SK-N-SH treated with all-trans-retinoic acid at 6 μM for 48 hours (cell line): ENCODE results near the gene ALG3.
A peak's percentile ranks its signal among the peaks of the same experiment; 100 is the strongest.

ENCODE experiments used
- ATAC-seq: fragments of 200-7000 bp; cut with Tn5 transposase; 3 replicates; pipeline ENCODE4 v1.9.1; 2020; ENCODE audit warnings: mild to moderate bottlenecking, moderate library complexity
- ARNTL ChIP-seq: fragments of 450-650 bp; formaldehyde crosslinking; IDR thresholded peaks from 2 replicates; pipeline ENCODE4 v1.5.0; 2020; ENCODE audit warnings: low read depth, mild to moderate bottlenecking, moderate library complexity, borderline replicate concordance
- BACH2 ChIP-seq: fragments of 250-450 bp; sonication (Bioruptor Pico); IDR thresholded peaks from 2 replicates; pipeline ENCODE4 v1.9.0; 2021; ENCODE audit warnings: mild to moderate bottlenecking, borderline replicate concordance
- CSDC2 ChIP-seq: fragments of 250-450 bp; sonication (Bioruptor Pico); IDR thresholded peaks from 2 replicates; pipeline ENCODE4 v1.5.0; 2020; ENCODE audit warnings: mild to moderate bottlenecking, moderate library complexity
- CSRNP3 ChIP-seq: fragments of 250-450 bp; sonication (Bioruptor Pico); IDR thresholded peaks from 2 replicates; pipeline ENCODE4 v1.5.1; 2021; ENCODE audit warnings: mild to moderate bottlenecking, moderate library complexity
- ESRRG ChIP-seq: fragments of 250-450 bp; sonication (Bioruptor Pico); IDR thresholded peaks from 2 replicates; pipeline ENCODE4 v1.6.1; 2021; ENCODE audit warnings: mild to moderate bottlenecking
- GLIS3 ChIP-seq: fragments of 250-450 bp; sonication (Bioruptor Pico); IDR thresholded peaks from 2 replicates; pipeline ENCODE4 v1.5.0; 2020; ENCODE audit warnings: mild to moderate bottlenecking, moderate library complexity
- ISL1 ChIP-seq: fragments of 250-450 bp; sonication (Bioruptor Pico); IDR thresholded peaks from 2 replicates; pipeline ENCODE4 v2.1.2; 2022; ENCODE audit warnings: mild to moderate bottlenecking, moderate library complexity
- OSR1 ChIP-seq: fragments of 250-450 bp; sonication (Bioruptor Pico); IDR thresholded peaks from 2 replicates; pipeline ENCODE4 v1.8.0; 2022; ENCODE audit warnings: moderate library complexity, mild to moderate bottlenecking, inconsistent platforms
- POU6F1 ChIP-seq: fragments of 250-450 bp; sonication (Bioruptor Pico); IDR thresholded peaks from 2 replicates; pipeline ENCODE4 v1.8.0; 2021; ENCODE audit warnings: low read depth, mild to moderate bottlenecking, moderate library complexity, borderline replicate concordance
- PPARA ChIP-seq: fragments of 250-450 bp; sonication (Bioruptor Pico); IDR thresholded peaks from 2 replicates; pipeline ENCODE4 v1.5.0; 2020; ENCODE audit warnings: mild to moderate bottlenecking, borderline replicate concordance
- RARB ChIP-seq: fragments of 250-450 bp; sonication (Bioruptor Pico); IDR thresholded peaks from 2 replicates; pipeline ENCODE4 v1.8.0; 2021; ENCODE audit warnings: mild to moderate bottlenecking, moderate library complexity
- SNAI2 ChIP-seq: fragments of 250-450 bp; sonication (Bioruptor Pico); IDR thresholded peaks from 2 replicates; pipeline ENCODE4 v1.5.0; 2020; ENCODE audit warnings: mild to moderate bottlenecking, moderate library complexity
- TOX ChIP-seq: fragments of 250-450 bp; sonication (Bioruptor Pico); IDR thresholded peaks from 2 replicates; pipeline ENCODE4 v1.8.0; 2021; ENCODE audit warnings: mild to moderate bottlenecking, moderate library complexity, borderline replicate concordance
- TSHZ2 ChIP-seq: fragments of 250-450 bp; sonication (Bioruptor Pico); IDR thresholded peaks from 2 replicates; pipeline ENCODE4 v1.5.0; 2020; ENCODE audit warnings: mild to moderate bottlenecking, moderate library complexity
- ZC3H10 ChIP-seq: fragments of 250-450 bp; sonication (Bioruptor Pico); IDR thresholded peaks from 2 replicates; pipeline ENCODE4 v1.5.1; 2021; ENCODE audit warnings: mild to moderate bottlenecking, moderate library complexity
- ZFP3 ChIP-seq: fragments of 250-450 bp; sonication (Bioruptor Pico); IDR thresholded peaks from 2 replicates; pipeline ENCODE4 v1.5.0; 2020; ENCODE audit warnings: mild to moderate bottlenecking, moderate library complexity
- ZFP30 ChIP-seq: fragments of 450-650 bp; formaldehyde crosslinking; IDR thresholded peaks from 2 replicates; pipeline ENCODE4 v1.5.0; 2022; ENCODE audit warnings: mild to moderate bottlenecking, moderate library complexity
- ZNF70 ChIP-seq: fragments of 450-650 bp; formaldehyde crosslinking; IDR thresholded peaks from 2 replicates; pipeline ENCODE4 v1.5.0; 2020; ENCODE audit warnings: mild to moderate bottlenecking, moderate library complexity
- ZNF8 ChIP-seq: fragments of 450-650 bp; formaldehyde crosslinking; IDR thresholded peaks from 2 replicates; pipeline ENCODE4 v1.5.0; 2020; ENCODE audit warnings: mild to moderate bottlenecking, moderate library complexity
- TF ChIP-seq, protein P1 (sequence below): fragments of 250-450 bp; sonication (Bioruptor Pico); IDR thresholded peaks from 2 replicates; pipeline ENCODE4 v1.8.0; 2020; ENCODE audit warnings: mild to moderate bottlenecking, moderate library complexity, borderline replicate concordance

The ALG3 gene

DNA sequence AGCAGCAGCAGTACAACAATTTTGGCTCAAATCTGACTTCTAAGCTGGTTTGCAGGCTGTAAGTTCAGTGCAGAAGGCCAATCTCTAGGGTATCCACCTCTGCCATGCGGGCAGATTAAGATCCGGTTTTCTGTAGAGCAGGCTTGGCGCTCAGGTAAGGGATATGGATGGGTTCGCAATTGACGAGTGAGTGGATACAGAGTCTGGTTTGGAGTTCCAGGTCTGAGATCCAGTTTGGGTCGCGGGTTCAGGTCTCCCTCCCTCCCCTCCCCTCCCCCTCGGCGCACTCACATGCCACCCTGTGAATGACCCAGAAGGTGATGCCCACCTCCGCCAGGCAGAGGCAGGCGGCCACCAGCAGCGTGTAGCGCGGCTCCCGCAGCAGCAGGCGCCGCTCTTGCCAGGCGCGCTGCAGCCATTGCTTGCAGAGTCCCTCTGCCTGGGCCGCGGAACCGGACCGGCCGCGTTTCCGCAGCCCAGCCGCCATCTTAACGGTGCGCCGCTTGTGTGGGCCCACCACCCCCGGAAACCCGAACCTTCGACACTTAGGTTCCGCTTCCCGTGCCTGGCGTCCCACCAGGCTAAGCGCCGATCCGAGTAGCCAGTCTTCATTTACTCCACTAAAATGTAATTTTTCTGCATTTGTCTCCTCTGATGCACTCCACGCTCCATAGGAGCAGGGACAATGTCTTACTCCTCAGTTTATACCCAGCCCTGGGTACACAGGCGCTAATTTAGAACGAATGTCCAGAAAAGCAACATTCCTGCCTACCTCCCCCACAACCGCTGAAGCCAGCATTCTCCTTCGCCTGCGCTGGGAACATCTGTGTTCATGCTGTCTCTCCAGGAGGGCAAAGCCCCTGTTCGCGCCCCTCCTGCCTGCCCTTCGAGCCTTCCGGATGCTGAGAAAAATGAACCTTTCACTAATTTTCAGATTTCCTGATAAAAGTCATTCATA lies at the start of gene ALG3:
Gene ALG3, minus strand, starts transcription at position 509 of the 958 bp plus-strand sequence. Its CDS starts 22 bp downstream, at position 487.
- peak; percentile 68 for ATAC-seq
- TF ChIP-seq, protein P1, sequence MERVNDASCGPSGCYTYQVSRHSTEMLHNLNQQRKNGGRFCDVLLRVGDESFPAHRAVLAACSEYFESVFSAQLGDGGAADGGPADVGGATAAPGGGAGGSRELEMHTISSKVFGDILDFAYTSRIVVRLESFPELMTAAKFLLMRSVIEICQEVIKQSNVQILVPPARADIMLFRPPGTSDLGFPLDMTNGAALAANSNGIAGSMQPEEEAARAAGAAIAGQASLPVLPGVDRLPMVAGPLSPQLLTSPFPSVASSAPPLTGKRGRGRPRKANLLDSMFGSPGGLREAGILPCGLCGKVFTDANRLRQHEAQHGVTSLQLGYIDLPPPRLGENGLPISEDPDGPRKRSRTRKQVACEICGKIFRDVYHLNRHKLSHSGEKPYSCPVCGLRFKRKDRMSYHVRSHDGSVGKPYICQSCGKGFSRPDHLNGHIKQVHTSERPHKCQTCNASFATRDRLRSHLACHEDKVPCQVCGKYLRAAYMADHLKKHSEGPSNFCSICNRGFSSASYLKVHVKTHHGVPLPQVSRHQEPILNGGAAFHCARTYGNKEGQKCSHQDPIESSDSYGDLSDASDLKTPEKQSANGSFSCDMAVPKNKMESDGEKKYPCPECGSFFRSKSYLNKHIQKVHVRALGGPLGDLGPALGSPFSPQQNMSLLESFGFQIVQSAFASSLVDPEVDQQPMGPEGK (CRISPR knock-in tag), result no peak
- no peak for TF ChIP-seq CSDC2 (CRISPR knock-in tag)
- TF ChIP-seq TOX (CRISPR knock-in tag), result no peak
- no peak for TF ChIP-seq ISL1 (CRISPR knock-in tag)
- TF ChIP-seq OSR1 (CRISPR knock-in tag), result no peak
- TF ChIP-seq ESRRG, result no peak
- TF ChIP-seq ZC3H10 (CRISPR knock-in tag), result no peak

GRCh38 chr3:184296616-184297015 lies 47.9 kb upstream of the ALG3 start:
- no peak for TF ChIP-seq RARB
- TF ChIP-seq CSDC2 (CRISPR knock-in tag), result no peak
- no peak for TF ChIP-seq BACH2 (CRISPR knock-in tag)
- TF ChIP-seq, protein P1 (CRISPR knock-in tag), result no peak
- TF ChIP-seq GLIS3, result no peak
- TF ChIP-seq ZFP3, result no peak
- no peak for TF ChIP-seq ZNF70 (CRISPR knock-in tag)
- TF ChIP-seq OSR1 (CRISPR knock-in tag), result no peak
- TF ChIP-seq POU6F1 (CRISPR knock-in tag), result no peak
- TF ChIP-seq PPARA, result no peak
- TF ChIP-seq ISL1 (CRISPR knock-in tag), result no peak
- no peak for ATAC-seq

GRCh38 chr3:184295771-184296170 lies 47.0 kb upstream of the ALG3 start:
- ATAC-seq, result no peak

More at GRCh38 chr3:184295771-184296170, 47.0 kb upstream of the ALG3 start:
- no peak for TF ChIP-seq TOX (CRISPR knock-in tag)
- TF ChIP-seq GLIS3, result no peak
- TF ChIP-seq ISL1 (CRISPR knock-in tag), result no peak
- TF ChIP-seq, protein P1 (CRISPR knock-in tag), result no peak
- TF ChIP-seq OSR1 (CRISPR knock-in tag), result no peak
- TF ChIP-seq ZNF70 (CRISPR knock-in tag), result no peak
- TF ChIP-seq ZFP30 (CRISPR knock-in tag), result no peak
- no peak for TF ChIP-seq ZFP3
- no peak for TF ChIP-seq ARNTL (CRISPR knock-in tag)
- no peak for TF ChIP-seq POU6F1 (CRISPR knock-in tag)
- TF ChIP-seq TSHZ2 (CRISPR knock-in tag), result no peak
- TF ChIP-seq ZC3H10 (CRISPR knock-in tag), result no peak
- TF ChIP-seq ZNF8 (CRISPR knock-in tag), result no peak
- TF ChIP-seq SNAI2 (CRISPR knock-in tag), result no peak
- TF ChIP-seq RARB, result no peak
- TF ChIP-seq CSRNP3 (CRISPR knock-in tag), result no peak
- TF ChIP-seq ESRRG, result no peak
